Measurements from ENCODE around the gene TMEM121B. TPM values are rescaled to one million over a fixed set of nuclear protein-coding genes. Genes with fewer than 3 reads are reported as not detected.

The TMEM121B gene
- total RNA-seq, 5 donors from 2014 or later (not counting 1 experiment from before 2014, with no cell fraction given) = 0.13 to 0.19 (median 0.15) TPM; not detected in 2

DNA sequence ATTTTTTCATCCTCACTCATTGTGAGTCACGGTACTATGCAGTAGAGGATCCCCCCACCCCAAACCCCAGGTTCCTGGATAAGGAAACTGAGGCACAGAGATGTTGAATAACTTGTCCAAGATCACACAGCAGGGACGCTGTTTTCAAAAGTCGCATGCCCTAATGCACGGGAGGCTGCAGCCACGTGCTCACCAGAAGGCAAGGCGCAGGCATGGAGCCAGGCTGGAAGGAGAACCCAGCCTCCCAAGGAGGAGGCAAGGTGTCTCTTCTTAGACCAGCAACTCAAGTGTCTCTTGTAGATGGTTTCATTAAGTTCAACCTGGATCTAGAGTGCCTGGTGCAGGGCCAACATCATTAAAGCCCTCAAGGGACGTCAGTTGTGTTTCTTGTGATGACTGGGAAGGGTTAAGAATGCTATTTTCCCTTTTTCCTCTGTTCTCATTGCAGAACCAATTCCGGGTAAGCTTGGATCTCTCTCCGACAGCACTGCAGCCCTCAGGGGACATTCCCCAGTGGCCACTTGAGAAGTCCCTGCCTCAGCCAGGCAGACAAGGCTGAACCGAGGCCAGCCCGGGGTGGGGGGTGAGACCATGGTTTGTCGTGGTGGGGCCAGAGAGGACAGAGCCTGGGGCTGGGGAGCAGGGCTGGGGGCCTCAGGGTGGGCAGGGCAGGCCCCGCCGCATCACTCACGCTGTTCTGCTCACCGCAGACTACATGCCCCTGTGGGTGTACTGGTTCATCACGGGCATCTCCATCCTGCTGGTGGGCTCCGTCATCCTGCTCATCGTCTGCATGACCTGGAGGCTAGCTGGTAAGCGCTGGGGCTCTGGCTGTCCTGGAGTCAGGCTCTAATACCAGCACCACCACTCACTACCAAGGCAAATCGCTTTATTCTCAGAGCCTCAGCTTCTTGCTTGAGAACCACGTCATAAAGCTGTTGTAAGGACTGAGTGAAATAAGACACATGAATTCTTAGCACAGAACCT lies 15.7 kb downstream of the TMEM121B start:
- POLR2A ChIA-PET = no interaction called here
- 95% methylated on average over 16 of the region's 22 CpGs for WGBS (ENCODE audit: insufficient coverage)
- H3K4me3 Mint-ChIP-seq = peak overlapping the region in 1 of 3 donors; percentile 74
- H3K9me3 Mint-ChIP-seq = no peaks in the 10 kb centered on the region
- ATAC-seq (replicated peaks in 1 of 4) = no peak
- Histone ChIP-seq H3K27me3 (replicated peaks in 1 of 2; ENCODE audit: control insufficient read depth in 2 of 2, extremely low read depth in 1 of 2, insufficient read depth in 2 of 2, low read length in 1 of 2) (no peaks in the 10 kb centered on the region), H3K9me3 (no peaks in the 10 kb centered on the region), H3K36me3 (ENCODE audit: control insufficient read depth in 2 of 2, extremely low read depth in 1 of 2, insufficient read depth in 1 of 2, low read length in 1 of 2) (peaks cover 19 to 88% of the 10 kb centered on the region in 2 donors), H3K4me3 (ENCODE audit: control insufficient read depth in 1 of 2, extremely low read depth in 1 of 2, low read length in 1 of 2) (no peak overlapping the region), H3K27ac (ENCODE audit: low read length) (no peak overlapping the region), H3K4me1 (ENCODE audit: control insufficient read depth in 1 of 2, extremely low read depth in 1 of 2, insufficient read depth in 2 of 2, low read length in 2 of 2) (peaks cover 45 to 67% of the 10 kb centered on the region in 2 experiments)
- H3K27me3 Mint-ChIP-seq = no peaks in the 10 kb centered on the region
- CTCF ChIA-PET = no interaction called here
- no peak for DNase-seq
- H3K36me3 Mint-ChIP-seq = peaks cover 46% of the 10 kb centered on the region
- peaks cover 63 to 66% (median 64%) of the 10 kb centered on the region in 3 donors for H3K4me1 Mint-ChIP-seq
- H3K27ac Mint-ChIP-seq = peak overlapping the region; percentile 88 to 90

GRCh38 chr22:17104336-17104935 lies 16.7 kb downstream of the TMEM121B start:
- Histone ChIP-seq H3K4me3 (ENCODE audit: control insufficient read depth in 1 of 2, extremely low read depth in 1 of 2, low read length in 1 of 2) (no peak overlapping the region), H3K36me3 (ENCODE audit: control insufficient read depth in 2 of 2, extremely low read depth in 1 of 2, insufficient read depth in 1 of 2, low read length in 1 of 2) (peaks cover 21 to 91% of the 10 kb centered on the region in 2 donors), H3K27me3 (replicated peaks in 1 of 2; ENCODE audit: control insufficient read depth in 2 of 2, extremely low read depth in 1 of 2, insufficient read depth in 2 of 2, low read length in 1 of 2) (no peaks in the 10 kb centered on the region), H3K27ac (ENCODE audit: low read length) (no peak overlapping the region), H3K4me1 (ENCODE audit: control insufficient read depth in 1 of 2, extremely low read depth in 1 of 2, insufficient read depth in 2 of 2, low read length in 2 of 2) (peaks cover 55 to 77% of the 10 kb centered on the region in 2 experiments), H3K9me3 (no peaks in the 10 kb centered on the region)
- CTCF ChIA-PET = no interaction called here
- DNase-seq (no peak), ATAC-seq (replicated peaks in 1 of 4) (no peak)
- Mint-ChIP-seq H3K27ac (peak overlapping the region; percentile 41 to 90), H3K9me3 (no peaks in the 10 kb centered on the region), H3K4me3 (peak overlapping the region in 1 of 3 donors; percentile 17), H3K4me1 (peaks cover 68 to 71% (median 70%) of the 10 kb centered on the region in 3 donors), H3K27me3 (no peaks in the 10 kb centered on the region), H3K36me3 (peaks cover 52% of the 10 kb centered on the region)
- WGBS (ENCODE audit: insufficient coverage) = 93% methylated on average over 9 of the region's 14 CpGs
- POLR2A ChIA-PET = no interaction called here

GRCh38 chr22:17103351-17103750 lies 17.8 kb downstream of the TMEM121B start:
- Histone ChIP-seq H3K36me3 (ENCODE audit: control insufficient read depth in 2 of 2, extremely low read depth in 1 of 2, insufficient read depth in 1 of 2, low read length in 1 of 2) (peaks cover 21 to 91% of the 10 kb centered on the region in 2 donors), H3K4me1 (ENCODE audit: control insufficient read depth in 1 of 2, extremely low read depth in 1 of 2, insufficient read depth in 2 of 2, low read length in 2 of 2) (peaks cover 66 to 88% of the 10 kb centered on the region in 2 experiments), H3K9me3 (no peaks in the 10 kb centered on the region), H3K4me3 (ENCODE audit: control insufficient read depth in 1 of 2, extremely low read depth in 1 of 2, low read length in 1 of 2) (no peak overlapping the region), H3K27me3 (replicated peaks in 1 of 2; ENCODE audit: control insufficient read depth in 2 of 2, extremely low read depth in 1 of 2, insufficient read depth in 2 of 2, low read length in 1 of 2) (no peaks in the 10 kb centered on the region), H3K27ac (ENCODE audit: low read length) (no peak overlapping the region)
- ATAC-seq (replicated peaks in 1 of 4) (no peak), DNase-seq (no peak)
- Mint-ChIP-seq H3K4me3 (peak overlapping the region in 1 of 3 donors; percentile 10), H3K27ac (peak overlapping the region; percentile 34 to 48), H3K27me3 (no peaks in the 10 kb centered on the region), H3K4me1 (peaks cover 79 to 82% (median 81%) of the 10 kb centered on the region in 3 donors), H3K36me3 (peaks cover 63% of the 10 kb centered on the region), H3K9me3 (no peaks in the 10 kb centered on the region)
- ChIA-PET POLR2A (no interaction called here), CTCF (no interaction called here)
- WGBS (ENCODE audit: insufficient coverage) = 100% methylated on average over 7 of the region's 9 CpGs

DNA sequence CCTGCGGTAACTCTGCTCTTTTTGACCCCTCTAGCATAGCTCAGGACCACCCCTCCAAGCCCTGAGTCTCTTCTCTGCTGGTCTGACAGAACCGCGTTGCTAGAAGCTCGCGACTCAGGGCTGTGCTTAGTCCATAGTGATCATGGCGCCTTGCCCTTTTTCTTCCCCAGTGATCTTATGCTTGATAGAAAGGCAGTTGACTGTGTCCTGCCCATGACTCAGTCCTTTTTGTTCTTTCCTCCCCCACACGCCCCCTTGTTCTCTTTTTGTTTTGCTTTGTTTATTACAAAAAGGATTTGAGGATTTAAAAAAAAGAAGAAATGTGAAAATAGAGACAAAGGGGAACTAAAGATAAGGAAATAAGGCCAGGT lies 18.9 kb downstream of the TMEM121B start:
- Mint-ChIP-seq H3K4me1 (peaks cover 82 to 86% (median 86%) of the 10 kb centered on the region in 3 donors), H3K36me3 (peaks cover 64% of the 10 kb centered on the region), H3K27ac (peak overlapping the region; percentile 82 to 92), H3K27me3 (no peaks in the 10 kb centered on the region), H3K4me3 (peak overlapping the region in 1 of 3 donors; percentile 77), H3K9me3 (no peaks in the 10 kb centered on the region)
- ATAC-seq (replicated peaks in 1 of 4) = no peak
- POLR2A ChIA-PET = no interaction called here
- H3K9me3 ChIP-seq = no peaks in the 10 kb centered on the region
- no peak for DNase-seq
- H3K4me1 ChIP-seq (ENCODE audit: control insufficient read depth in 1 of 2, extremely low read depth in 1 of 2, insufficient read depth in 2 of 2, low read length in 2 of 2) = peaks cover 73 to 88% of the 10 kb centered on the region in 2 experiments
- peaks cover 21 to 89% of the 10 kb centered on the region in 2 donors for H3K36me3 ChIP-seq (ENCODE audit: control insufficient read depth in 2 of 2, extremely low read depth in 1 of 2, insufficient read depth in 1 of 2, low read length in 1 of 2)
- WGBS (ENCODE audit: insufficient coverage) = 93% methylated on average over 3 of the region's 7 CpGs
- H3K27me3 ChIP-seq (replicated peaks in 1 of 2; ENCODE audit: control insufficient read depth in 2 of 2, extremely low read depth in 1 of 2, insufficient read depth in 2 of 2, low read length in 1 of 2) = no peaks in the 10 kb centered on the region
- H3K4me3 ChIP-seq (ENCODE audit: control insufficient read depth in 1 of 2, extremely low read depth in 1 of 2, low read length in 1 of 2) = no peak overlapping the region
- no peak overlapping the region for H3K27ac ChIP-seq (ENCODE audit: low read length)
- CTCF ChIA-PET = no interaction called here

- ChIA-PET CTCF (interaction anchor here in 1 of 2 donors (0.5 kb wide), 1 partner anchor 112 kb away, joined by 5 read pairs; no protein-coding TSS in a partner anchor), POLR2A (no interaction called here)
- Histone ChIP-seq H3K27me3 (replicated peaks in 1 of 2; ENCODE audit: control insufficient read depth in 2 of 2, extremely low read depth in 1 of 2, insufficient read depth in 2 of 2, low read length in 1 of 2) (no peaks in the 10 kb centered on the region), H3K9me3 (no peaks in the 10 kb centered on the region), H3K36me3 (ENCODE audit: control insufficient read depth in 2 of 2, extremely low read depth in 1 of 2, insufficient read depth in 1 of 2, low read length in 1 of 2) (peaks cover 21 to 86% of the 10 kb centered on the region in 2 donors), H3K4me1 (ENCODE audit: control insufficient read depth in 1 of 2, extremely low read depth in 1 of 2, insufficient read depth in 2 of 2, low read length in 2 of 2) (peaks cover 73 to 87% of the 10 kb centered on the region in 2 experiments), H3K4me3 (ENCODE audit: control insufficient read depth in 1 of 2, extremely low read depth in 1 of 2, low read length in 1 of 2) (no peak overlapping the region), H3K27ac (ENCODE audit: low read length) (no peak overlapping the region)
- DNase-seq = no peak
- Mint-ChIP-seq H3K4me3 (peak overlapping the region in 1 of 3 donors; percentile 77), H3K9me3 (no peaks in the 10 kb centered on the region), H3K27ac (peak overlapping the region; percentile 82 to 92), H3K4me1 (peaks cover 82 to 86% (median 86%) of the 10 kb centered on the region in 3 donors), H3K27me3 (no peaks in the 10 kb centered on the region), H3K36me3 (peaks cover 62% of the 10 kb centered on the region)
- 85% methylated on average over 12 of the region's 14 CpGs for WGBS (ENCODE audit: insufficient coverage)
- ATAC-seq (replicated peaks in 1 of 4) = no peak
Observed at GRCh38 chr22:17101475-17102296, 19.5 kb downstream of the TMEM121B start.

- Histone ChIP-seq H3K36me3 (ENCODE audit: control insufficient read depth in 2 of 2, extremely low read depth in 1 of 2, insufficient read depth in 1 of 2, low read length in 1 of 2) (peaks cover 16 to 81% of the 10 kb centered on the region in 2 donors), H3K4me1 (ENCODE audit: control insufficient read depth in 1 of 2, extremely low read depth in 1 of 2, insufficient read depth in 2 of 2, low read length in 2 of 2) (peaks cover 73 to 87% of the 10 kb centered on the region in 2 experiments), H3K27me3 (replicated peaks in 1 of 2; ENCODE audit: control insufficient read depth in 2 of 2, extremely low read depth in 1 of 2, insufficient read depth in 2 of 2, low read length in 1 of 2) (no peaks in the 10 kb centered on the region), H3K27ac (ENCODE audit: low read length) (no peak overlapping the region), H3K4me3 (ENCODE audit: control insufficient read depth in 1 of 2, extremely low read depth in 1 of 2, low read length in 1 of 2) (no peak overlapping the region), H3K9me3 (no peaks in the 10 kb centered on the region)
- Mint-ChIP-seq H3K4me3 (peak overlapping the region in 1 of 3 donors; percentile 77), H3K27me3 (no peaks in the 10 kb centered on the region), H3K4me1 (peaks cover 79 to 86% (median 84%) of the 10 kb centered on the region in 3 donors), H3K9me3 (no peaks in the 10 kb centered on the region), H3K36me3 (peaks cover 59% of the 10 kb centered on the region), H3K27ac (peak overlapping the region; percentile 82 to 92)
- ATAC-seq (replicated peaks in 1 of 4) = no peak
- 71% methylated on average over 5 of the region's 6 CpGs for WGBS (ENCODE audit: insufficient coverage)
- ChIA-PET CTCF (no interaction called here), POLR2A (no interaction called here)
- no peak for DNase-seq
Observed at GRCh38 chr22:17100621-17101020, 20.5 kb downstream of the TMEM121B start.

Data from T-cell (primary cell).